Neural cell (in vitro differentiated cells): ENCODE results near the gene TLL1.

ENCODE experiments used
- CTCF ChIP-seq: fragments of 450-650 bp; IDR thresholded peaks from 2 replicates; pipeline ENCODE4 v1.5.1; 2014; ENCODE audit warnings: antibody characterized with exemption, mild to moderate bottlenecking, moderate library complexity; ENCODE audit not compliant: poor library complexity, severe bottlenecking
- EP300 ChIP-seq: fragments of 450-650 bp; conservative IDR thresholded peaks from 2 replicates; pipeline ENCODE4 v1.6.1; 2014; ENCODE audit warnings: antibody characterized with exemption, mild to moderate bottlenecking, moderate library complexity; ENCODE audit not compliant: poor library complexity, severe bottlenecking
- EZH2 ChIP-seq: fragments of 200-600, 300-800 bp; shearing (Covaris generic), sonication (generic); IDR thresholded peaks from 2 replicates; pipeline ENCODE4 v1.6.1; 2014; ENCODE audit warnings: antibody characterized with exemption, low read length, borderline replicate concordance, mild to moderate bottlenecking; ENCODE audit not compliant: insufficient read depth, poor library complexity, severe bottlenecking
- MXI1 ChIP-seq: fragments of 450-650 bp; conservative IDR thresholded peaks from 2 replicates; pipeline ENCODE4 v1.6.1; 2014; ENCODE audit warnings: antibody characterized with exemption, mild to moderate bottlenecking; ENCODE audit not compliant: poor library complexity, severe bottlenecking
- POLR2AphosphoS5 ChIP-seq: IDR thresholded peaks from 2 replicates; pipeline ENCODE4 v1.6.1; 2012
- RAD21 ChIP-seq: fragments of 450-650 bp; conservative IDR thresholded peaks from 2 replicates; pipeline ENCODE4 v1.6.1; 2014; ENCODE audit warnings: antibody characterized with exemption, mild to moderate bottlenecking, moderate library complexity
- REST ChIP-seq: IDR thresholded peaks from 2 replicates; pipeline ENCODE4 v1.6.1; 2012; ENCODE audit warnings: borderline replicate concordance
- SMC3 ChIP-seq: fragments of 450-650 bp; conservative IDR thresholded peaks from 2 replicates; pipeline ENCODE4 v1.6.1; 2014; ENCODE audit warnings: antibody characterized with exemption, mild to moderate bottlenecking, moderate library complexity; ENCODE audit not compliant: poor library complexity
- TAF1 ChIP-seq: IDR thresholded peaks from 2 replicates; pipeline ENCODE4 v1.6.1; 2012; ENCODE audit warnings: low read depth

GRCh38 chr4:165894159-165894558 is 21.1 kb downstream of the TLL1 start:
- no peak for TF ChIP-seq CTCF
- TF ChIP-seq EP300: no peak
- no peak for TF ChIP-seq SMC3
- TF ChIP-seq REST: no peak
- no peak for TF ChIP-seq EZH2
- no peak for TF ChIP-seq TAF1
- TF ChIP-seq POLR2AphosphoS5: no peak
- no peak for TF ChIP-seq RAD21
- TF ChIP-seq MXI1: no peak
